PC-3 (cell line): ENCODE measurements around the gene CBX2.

Experiments
- CTCF ChIP-seq: fragments of 300-600 bp; sonication (generic); conservative IDR thresholded peaks from 2 replicates; pipeline ENCODE4 v1.5.1; 2017; ENCODE audit warnings: antibody characterized with exemption, low read depth, mild to moderate bottlenecking, low read length
- EZH2 ChIP-seq: fragments of 300-600 bp; sonication (generic); IDR thresholded peaks from one replicate; pipeline ENCODE4 v1.6.1; 2017; ENCODE audit warnings: antibody characterized with exemption, mild to moderate bottlenecking, low read length; ENCODE audit not compliant: unreplicated experiment
- EZH2phosphoT487 ChIP-seq: fragments of 300-600 bp; sonication (generic); IDR thresholded peaks from 2 replicates; pipeline ENCODE4 v1.6.1; 2018; ENCODE audit warnings: mild to moderate bottlenecking, antibody characterized with exemption, low read length, borderline replicate concordance

DNA sequence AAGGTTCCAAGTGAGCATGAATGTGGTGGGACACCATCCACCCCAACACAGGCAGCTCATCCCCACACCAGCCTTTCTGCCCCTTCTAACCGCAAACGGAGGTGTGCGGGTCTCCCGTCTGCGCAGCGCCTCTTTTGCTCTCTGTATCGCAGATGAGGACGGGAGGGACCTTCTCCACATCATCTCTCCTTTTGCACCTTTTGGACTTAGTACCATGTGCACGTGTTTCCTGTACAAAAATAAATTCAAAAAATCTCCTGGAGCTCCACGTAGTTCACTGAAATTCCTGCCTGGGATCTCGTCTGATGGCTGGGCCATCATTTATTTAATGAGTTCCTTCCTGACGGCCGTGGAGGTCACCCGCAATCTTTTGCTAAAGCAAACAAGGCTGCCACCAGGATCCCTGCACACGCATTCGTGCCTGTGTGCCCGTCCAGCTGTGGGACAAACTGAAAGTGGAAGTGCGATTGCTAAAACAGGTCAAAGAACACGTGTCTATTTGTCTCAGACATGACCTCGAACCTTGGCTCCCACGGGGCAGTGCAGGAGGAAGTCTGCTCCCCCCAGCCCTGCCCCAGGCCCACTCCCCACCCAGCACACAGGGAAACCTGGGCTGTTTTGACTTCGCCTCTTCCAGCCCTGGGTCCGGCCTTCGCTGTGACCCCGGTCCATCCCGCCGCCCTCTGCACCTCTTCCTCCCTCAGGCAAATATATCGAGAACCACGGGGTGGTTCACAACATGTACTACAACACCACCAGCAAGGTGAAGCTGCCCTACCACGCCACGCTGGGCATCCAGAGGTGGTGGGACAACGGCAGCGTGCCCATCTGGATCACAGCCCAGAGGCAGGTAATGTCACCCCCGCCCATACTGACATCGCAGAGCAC, 44.9 kb upstream of the CBX2 start:
- no peak for TF ChIP-seq EZH2phosphoT487
- TF ChIP-seq CTCF = no peak
- TF ChIP-seq EZH2 = no peak
